ENCODE data around the gene SACS. TPM values are rescaled to one million over a fixed set of nuclear protein-coding genes. Genes with fewer than 3 reads are reported as not detected.

Gene SACS
- total RNA-seq, 2 donors from 2014 or later = 8.6 to 10.5 TPM

GRCh38 chr13:23356368-23356767 lies 77.1 kb downstream of the SACS start:
- ATAC-seq = no peak
- no peak overlapping the region for H3K4me3 ChIP-seq
- intact Hi-C loops (cut with DNase I) = no loop called here
- no peaks in the 10 kb centered on the region for H3K36me3 ChIP-seq (replicated peaks in 1 of 2; ENCODE audit: insufficient read depth in 1 of 2, low read depth in 2 of 2)
- H3K27me3 ChIP-seq = no peaks in the 10 kb centered on the region
- no peaks in the 10 kb centered on the region for H3K4me1 ChIP-seq
- TF ChIP-seq, protein P1, sequence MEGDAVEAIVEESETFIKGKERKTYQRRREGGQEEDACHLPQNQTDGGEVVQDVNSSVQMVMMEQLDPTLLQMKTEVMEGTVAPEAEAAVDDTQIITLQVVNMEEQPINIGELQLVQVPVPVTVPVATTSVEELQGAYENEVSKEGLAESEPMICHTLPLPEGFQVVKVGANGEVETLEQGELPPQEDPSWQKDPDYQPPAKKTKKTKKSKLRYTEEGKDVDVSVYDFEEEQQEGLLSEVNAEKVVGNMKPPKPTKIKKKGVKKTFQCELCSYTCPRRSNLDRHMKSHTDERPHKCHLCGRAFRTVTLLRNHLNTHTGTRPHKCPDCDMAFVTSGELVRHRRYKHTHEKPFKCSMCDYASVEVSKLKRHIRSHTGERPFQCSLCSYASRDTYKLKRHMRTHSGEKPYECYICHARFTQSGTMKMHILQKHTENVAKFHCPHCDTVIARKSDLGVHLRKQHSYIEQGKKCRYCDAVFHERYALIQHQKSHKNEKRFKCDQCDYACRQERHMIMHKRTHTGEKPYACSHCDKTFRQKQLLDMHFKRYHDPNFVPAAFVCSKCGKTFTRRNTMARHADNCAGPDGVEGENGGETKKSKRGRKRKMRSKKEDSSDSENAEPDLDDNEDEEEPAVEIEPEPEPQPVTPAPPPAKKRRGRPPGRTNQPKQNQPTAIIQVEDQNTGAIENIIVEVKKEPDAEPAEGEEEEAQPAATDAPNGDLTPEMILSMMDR (IDR thresholded peaks at IDR 0.05) = no peak
- no peak for TF ChIP-seq POLR2A (IDR thresholded peaks at IDR 0.05)
- no peak for DNase-seq
- no peaks in the 10 kb centered on the region for H3K9me3 ChIP-seq
- no peak overlapping the region for H3K27ac ChIP-seq
- 82 to 100% methylated on average over 2 of the region's 2 CpGs for WGBS, 2 donors

DNA sequence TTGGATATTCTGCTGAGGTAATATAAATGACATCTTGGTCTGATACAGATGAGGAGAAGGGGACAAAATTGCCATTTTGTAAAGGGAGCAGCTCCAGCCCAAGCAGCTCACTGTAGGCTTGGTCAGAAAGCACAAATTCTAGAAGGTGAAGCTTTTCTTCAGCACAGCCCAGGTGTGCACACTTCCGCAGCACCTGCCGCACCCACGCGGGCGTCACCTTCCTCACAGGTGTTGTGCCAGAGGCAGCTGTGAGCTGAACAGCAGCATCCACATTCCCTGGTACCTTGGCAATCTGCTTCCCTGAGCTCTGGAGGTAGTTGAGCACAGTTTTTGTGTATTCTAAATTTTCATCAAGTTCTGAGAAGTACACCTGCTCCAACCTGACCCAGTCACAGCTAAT lies 79.0 kb downstream of the SACS start:
- H3K9me3 ChIP-seq = no peaks in the 10 kb centered on the region
- no peaks in the 10 kb centered on the region for H3K36me3 ChIP-seq (replicated peaks in 1 of 2; ENCODE audit: insufficient read depth in 1 of 2, low read depth in 2 of 2)
- intact Hi-C loops (cut with DNase I) = no loop called here
- 85 to 96% methylated on average over 5 of the region's 5 CpGs for WGBS, 2 donors
- no peak overlapping the region for H3K4me3 ChIP-seq
- H3K27ac ChIP-seq = no peak overlapping the region
- H3K4me1 ChIP-seq = peaks cover 8% of the 10 kb centered on the region
- DNase-seq (no peak), ATAC-seq (no peak)
- H3K27me3 ChIP-seq = no peaks in the 10 kb centered on the region
- TF ChIP-seq, protein P1 (IDR thresholded peaks at IDR 0.05) = no peak
- TF ChIP-seq POLR2A (IDR thresholded peaks at IDR 0.05) = no peak

GRCh38 chr13:23352161-23352560 lies 81.3 kb downstream of the SACS start:
- TF ChIP-seq, protein P1 (IDR thresholded peaks at IDR 0.05) = no peak
- no peak for TF ChIP-seq POLR2A (IDR thresholded peaks at IDR 0.05)
- ATAC-seq = no peak
- Histone ChIP-seq H3K4me1 (peaks cover 10% of the 10 kb centered on the region), H3K4me3 (no peak overlapping the region), H3K27ac (no peak overlapping the region), H3K9me3 (no peaks in the 10 kb centered on the region), H3K27me3 (no peaks in the 10 kb centered on the region), H3K36me3 (replicated peaks in 1 of 2; ENCODE audit: insufficient read depth in 1 of 2, low read depth in 2 of 2) (no peaks in the 10 kb centered on the region)
- intact Hi-C loops (cut with DNase I) = no loop called here
- 60 to 66% methylated on average over 4 of the region's 4 CpGs for WGBS, 2 donors
- no peak for DNase-seq

GRCh38 chr13:23350009-23350408 lies 83.5 kb downstream of the SACS start:
- Histone ChIP-seq H3K36me3 (replicated peaks in 1 of 2; ENCODE audit: insufficient read depth in 1 of 2, low read depth in 2 of 2) (no peaks in the 10 kb centered on the region), H3K9me3 (no peaks in the 10 kb centered on the region), H3K4me1 (peaks cover 10% of the 10 kb centered on the region), H3K4me3 (no peak overlapping the region), H3K27me3 (no peaks in the 10 kb centered on the region), H3K27ac (peak overlapping the region in 1 of 4 donors; percentile 37)
- intact Hi-C loops (cut with DNase I) = no loop called here
- ATAC-seq = peak; percentile 78
- 52 to 62% methylated on average over 3 of the region's 3 CpGs for WGBS, 2 donors
- no peak for DNase-seq
- TF ChIP-seq, protein P1 (IDR thresholded peaks at IDR 0.05) = no peak
- no peak for TF ChIP-seq POLR2A (IDR thresholded peaks at IDR 0.05)

DNA sequence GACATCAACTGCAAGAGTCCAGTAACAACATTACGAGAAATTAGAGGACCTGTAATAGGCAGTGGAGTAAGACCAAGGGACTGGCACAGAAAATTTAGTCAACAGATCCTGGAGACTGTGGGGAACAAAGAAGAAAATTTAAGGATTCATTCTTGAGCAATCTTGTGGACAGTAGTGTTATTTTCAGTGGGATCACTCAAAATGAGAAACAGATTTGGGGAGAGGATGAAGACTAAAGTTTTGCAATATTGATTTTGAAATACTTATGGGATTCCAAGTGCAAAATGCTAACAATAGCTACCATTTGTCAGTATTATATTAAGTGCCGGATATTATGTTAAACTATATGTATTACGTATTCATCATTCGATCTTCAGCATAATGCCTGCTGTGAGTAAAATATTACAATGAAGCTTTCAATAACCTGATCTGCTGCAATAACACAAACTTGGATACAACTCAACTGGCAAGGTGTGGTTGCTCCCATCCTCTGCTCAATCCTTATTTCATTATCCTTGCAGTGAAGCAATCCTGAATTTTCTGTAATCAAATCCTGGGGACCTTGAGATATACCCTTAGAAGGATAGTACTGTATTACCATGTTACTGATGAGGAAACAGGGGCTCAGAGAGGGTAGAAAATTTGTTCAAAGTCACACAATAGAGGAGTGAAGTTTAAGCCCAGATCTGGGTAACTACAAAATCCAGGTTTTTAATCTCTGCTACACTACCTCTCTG lies 84.2 kb downstream of the SACS start:
- intact Hi-C loops (cut with DNase I) = loop anchor here (5.0 kb wide), 1 partner anchor 513 kb away; no protein-coding TSS in a partner anchor
- Histone ChIP-seq H3K36me3 (replicated peaks in 1 of 2; ENCODE audit: insufficient read depth in 1 of 2, low read depth in 2 of 2) (no peaks in the 10 kb centered on the region), H3K9me3 (no peaks in the 10 kb centered on the region), H3K4me1 (peaks cover 10% of the 10 kb centered on the region), H3K27ac (peak overlapping the region in 1 of 4 donors; percentile 37), H3K27me3 (no peaks in the 10 kb centered on the region), H3K4me3 (no peak overlapping the region)
- 92 to 95% methylated on average over 4 of the region's 4 CpGs for WGBS, 2 donors
- ATAC-seq (no peak), DNase-seq (no peak)
- no peak for TF ChIP-seq POLR2A (IDR thresholded peaks at IDR 0.05)
- TF ChIP-seq, protein P1 (IDR thresholded peaks at IDR 0.05) = no peak
